GM19468 (cell line): ENCODE measurements around the gene GDE1.

Source experiments
- ATAC-seq: cut with Tn5 transposase; IDR thresholded peaks from one replicate; pipeline ENCODE4 v1.9.1; 2021; ENCODE audit warnings: mild to moderate bottlenecking, moderate library complexity, moderate number of reproducible peaks; ENCODE audit not compliant: unreplicated experiment; ENCODE audit errors: extremely low read depth

Gene GDE1

GRCh38 chr16:19497176-19497575 is 24.7 kb downstream of the GDE1 start:
- no peak for ATAC-seq

- ATAC-seq = no peak
Measured at GRCh38 chr16:19490619-19491018, 31.3 kb downstream of the GDE1 start.

GRCh38 chr16:19488213-19488640 is 33.7 kb downstream of the GDE1 start:
- ATAC-seq = no peak

GRCh38 chr16:19486750-19487325 is 35.1 kb downstream of the GDE1 start:
- no peak for ATAC-seq

- no peak for ATAC-seq
Measured at GRCh38 chr16:19486051-19486450, 35.8 kb downstream of the GDE1 start.

GRCh38 chr16:19485611-19486010 is 36.3 kb downstream of the GDE1 start:
- no peak for ATAC-seq

GRCh38 chr16:19484096-19484495 is 37.8 kb downstream of the GDE1 start:
- no peak for ATAC-seq

- ATAC-seq = no peak
Measured at GRCh38 chr16:19482291-19482690, 39.6 kb downstream of the GDE1 start.

- no peak for ATAC-seq
Measured at GRCh38 chr16:19481769-19482168, 40.1 kb downstream of the GDE1 start.

- ATAC-seq = no peak
Measured at GRCh38 chr16:19481296-19481695, 40.6 kb downstream of the GDE1 start.

GRCh38 chr16:19479302-19479721 is 42.6 kb downstream of the GDE1 start:
- no peak for ATAC-seq

GRCh38 chr16:19478505-19478904 is 43.4 kb downstream of the GDE1 start:
- no peak for ATAC-seq

- ATAC-seq = no peak
Measured at GRCh38 chr16:19474617-19475016, 47.3 kb downstream of the GDE1 start.

- ATAC-seq = no peak
Measured at GRCh38 chr16:19472482-19472881, 49.4 kb downstream of the GDE1 start.

GRCh38 chr16:19468300-19468699 is 53.6 kb downstream of the GDE1 start:
- no peak for ATAC-seq

GRCh38 chr16:19463468-19464315 is 58.2 kb downstream of the GDE1 start:
- ATAC-seq = no peak

- no peak for ATAC-seq
Measured at GRCh38 chr16:19460397-19460796, 61.5 kb downstream of the GDE1 start.

- ATAC-seq = no peak
Measured at GRCh38 chr16:19458722-19459379, 63.0 kb downstream of the GDE1 start.
